NCI-H1417 treated with DMSO at 0.1 percent for 48 hours (cell line): ENCODE measurements around the gene FMNL2.

Source experiments
- DNase-seq: peaks from one replicate; lab custom pipeline; 2025; lab: John Stamatoyannopoulos, UW

Gene FMNL2

GRCh38 chr2:152618193-152618564 lies 283.2 kb downstream of the FMNL2 start:
- DNase-seq: no peak

GRCh38 chr2:152620208-152620607 lies 285.2 kb downstream of the FMNL2 start:
- DNase-seq: no peak

GRCh38 chr2:152620985-152621384 lies 286.0 kb downstream of the FMNL2 start:
- DNase-seq: no peak

- no peak for DNase-seq
Observed at GRCh38 chr2:152622219-152622618, 287.2 kb downstream of the FMNL2 start.

- DNase-seq: no peak
Observed at GRCh38 chr2:152623076-152623740, 288.2 kb downstream of the FMNL2 start.

GRCh38 chr2:152623775-152624174 lies 288.8 kb downstream of the FMNL2 start:
- DNase-seq: no peak

GRCh38 chr2:152624805-152625204 lies 289.8 kb downstream of the FMNL2 start:
- no peak for DNase-seq

GRCh38 chr2:152626911-152627339 lies 292.0 kb downstream of the FMNL2 start:
- no peak for DNase-seq

GRCh38 chr2:152627351-152627957 lies 292.5 kb downstream of the FMNL2 start:
- DNase-seq: no peak

GRCh38 chr2:152629202-152629601 lies 294.2 kb downstream of the FMNL2 start:
- no peak for DNase-seq

- DNase-seq: no peak
Observed at GRCh38 chr2:152630466-152630865, 295.5 kb downstream of the FMNL2 start.

GRCh38 chr2:152632736-152633135 lies 297.8 kb downstream of the FMNL2 start:
- no peak for DNase-seq

GRCh38 chr2:152635635-152636298 lies 300.8 kb downstream of the FMNL2 start:
- no peak for DNase-seq

GRCh38 chr2:152637251-152637650 lies 302.3 kb downstream of the FMNL2 start:
- no peak for DNase-seq

- DNase-seq: no peak
Observed at GRCh38 chr2:152638056-152638455, 303.1 kb downstream of the FMNL2 start.

- no peak for DNase-seq
Observed at GRCh38 chr2:152638590-152638989, 303.6 kb downstream of the FMNL2 start.

GRCh38 chr2:152644189-152644873 lies 309.4 kb downstream of the FMNL2 start:
- no peak for DNase-seq

- no peak for DNase-seq
Observed at GRCh38 chr2:152646264-152646663, 311.3 kb downstream of the FMNL2 start.

- no peak for DNase-seq
Observed at GRCh38 chr2:152646775-152647174, 311.8 kb downstream of the FMNL2 start.

- DNase-seq: no peak
Observed at GRCh38 chr2:152647552-152647951, 312.6 kb downstream of the FMNL2 start.

- DNase-seq: no peak
Observed at GRCh38 chr2:152648336-152648735, 313.4 kb downstream of the FMNL2 start.

- DNase-seq: no peak
Observed at GRCh38 chr2:152649997-152650396, 315.0 kb downstream of the FMNL2 start.
